PC-3 (cell line): Measurements from ENCODE around the gene RPL3.

ENCODE experiments used
- EZH2 ChIP-seq: fragments of 300-600 bp; sonication (generic); IDR thresholded peaks from one replicate; pipeline ENCODE4 v1.6.1; 2017; ENCODE audit warnings: antibody characterized with exemption, mild to moderate bottlenecking, low read length; ENCODE audit not compliant: unreplicated experiment
- TF ChIP-seq, protein P1 (sequence below): fragments of 300-600 bp; sonication (generic); conservative IDR thresholded peaks from 2 replicates; pipeline ENCODE4 v1.5.1; 2017; ENCODE audit warnings: antibody characterized with exemption, low read depth, mild to moderate bottlenecking, low read length

DNA sequence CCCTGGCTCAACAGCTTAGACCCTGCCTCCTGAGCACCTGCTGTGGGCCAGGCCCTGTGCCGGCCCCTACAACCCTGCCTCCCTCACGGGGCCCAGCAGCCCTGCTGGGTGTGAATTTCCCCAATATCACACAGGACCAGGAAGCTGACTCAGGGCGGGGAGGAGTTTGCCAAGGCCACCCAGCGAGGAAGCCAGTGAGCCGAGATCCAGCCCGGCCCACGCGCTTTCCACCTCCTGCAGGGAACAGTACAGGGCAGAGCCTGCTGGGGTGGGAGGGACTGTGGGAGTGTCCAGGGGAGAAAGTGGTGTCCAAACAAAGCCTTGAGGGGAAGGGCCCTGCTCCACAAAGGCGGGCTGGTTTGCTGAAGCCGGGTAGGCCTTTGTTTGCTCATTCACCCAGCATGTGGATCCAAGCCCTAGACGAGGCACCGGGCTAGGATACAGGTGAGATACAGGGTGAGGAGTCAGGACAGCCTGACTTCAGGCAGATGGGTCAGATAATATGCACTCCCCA, 26.8 kb downstream of the RPL3 start:
- TF ChIP-seq, protein P1, sequence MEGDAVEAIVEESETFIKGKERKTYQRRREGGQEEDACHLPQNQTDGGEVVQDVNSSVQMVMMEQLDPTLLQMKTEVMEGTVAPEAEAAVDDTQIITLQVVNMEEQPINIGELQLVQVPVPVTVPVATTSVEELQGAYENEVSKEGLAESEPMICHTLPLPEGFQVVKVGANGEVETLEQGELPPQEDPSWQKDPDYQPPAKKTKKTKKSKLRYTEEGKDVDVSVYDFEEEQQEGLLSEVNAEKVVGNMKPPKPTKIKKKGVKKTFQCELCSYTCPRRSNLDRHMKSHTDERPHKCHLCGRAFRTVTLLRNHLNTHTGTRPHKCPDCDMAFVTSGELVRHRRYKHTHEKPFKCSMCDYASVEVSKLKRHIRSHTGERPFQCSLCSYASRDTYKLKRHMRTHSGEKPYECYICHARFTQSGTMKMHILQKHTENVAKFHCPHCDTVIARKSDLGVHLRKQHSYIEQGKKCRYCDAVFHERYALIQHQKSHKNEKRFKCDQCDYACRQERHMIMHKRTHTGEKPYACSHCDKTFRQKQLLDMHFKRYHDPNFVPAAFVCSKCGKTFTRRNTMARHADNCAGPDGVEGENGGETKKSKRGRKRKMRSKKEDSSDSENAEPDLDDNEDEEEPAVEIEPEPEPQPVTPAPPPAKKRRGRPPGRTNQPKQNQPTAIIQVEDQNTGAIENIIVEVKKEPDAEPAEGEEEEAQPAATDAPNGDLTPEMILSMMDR: no peak
- no peak for TF ChIP-seq EZH2
